T-helper 2 cell treated with Interferon-gamma antibody and Interleukin-4, amounts not matched to agents 5 μg/mL and 100 μg/mL, for 36 hours (primary cell): ENCODE data around the gene MIA3.
"Not testable (repeated sequence)": the region's sequence is repeated elsewhere in the genome, so short reads cannot be mapped to it uniquely, and the experiment has no call there.

Experiments used
- DNase-seq: peaks from one replicate; pipeline ENCODE4 v3.0.0; 2021; ENCODE audit warnings: low spot score
- H3K27ac Mint-ChIP-seq: one replicate; pipeline ENCODE4 v1.8.0; 2021; ENCODE audit warnings: mild to moderate bottlenecking, mixed read lengths
- H3K27me3 Mint-ChIP-seq: one replicate; pipeline ENCODE4 v1.8.0; 2021; ENCODE audit warnings: low read depth, mixed read lengths
- H3K36me3 Mint-ChIP-seq: one replicate; pipeline ENCODE4 v1.8.0; 2021; ENCODE audit warnings: low read depth, mixed read lengths
- H3K4me1 Mint-ChIP-seq: one replicate; pipeline ENCODE4 v1.8.0; 2021; ENCODE audit warnings: low read depth, mixed read lengths
- H3K4me3 Mint-ChIP-seq: one replicate; pipeline ENCODE4 v1.8.0; 2022; ENCODE audit warnings: mild to moderate bottlenecking, moderate library complexity, mixed read lengths
- H3K9me3 Mint-ChIP-seq: one replicate; pipeline ENCODE4 v1.8.0; 2021; ENCODE audit warnings: mixed read lengths

The MIA3 gene

GRCh38 chr1:222601257-222601656 is 16.6 kb upstream of the MIA3 start:
- Mint-ChIP-seq H3K27ac (no peak overlapping the region), H3K9me3 (no peaks in the 10 kb centered on the region), H3K4me3 (no peak overlapping the region), H3K4me1 (no peaks in the 10 kb centered on the region), H3K36me3 (no peaks in the 10 kb centered on the region), H3K27me3 (peaks cover 21% of the 10 kb centered on the region)
- DNase-seq = no peak

- Mint-ChIP-seq H3K4me3 (no peak overlapping the region), H3K4me1 (no peaks in the 10 kb centered on the region), H3K27me3 (peaks cover 22% of the 10 kb centered on the region), H3K27ac (no peak overlapping the region), H3K9me3 (no peaks in the 10 kb centered on the region), H3K36me3 (no peaks in the 10 kb centered on the region)
- no peak for DNase-seq
Measured at GRCh38 chr1:222606757-222607156, 11.1 kb upstream of the MIA3 start.

GRCh38 chr1:222609111-222609510 is 8.8 kb upstream of the MIA3 start:
- not testable (repeated sequence) for DNase-seq, H3K4me3 Mint-ChIP-seq, H3K36me3 Mint-ChIP-seq, H3K9me3 Mint-ChIP-seq, H3K4me1 Mint-ChIP-seq, H3K27ac Mint-ChIP-seq
- H3K27me3 Mint-ChIP-seq = peaks cover 42% of the 10 kb centered on the region

GRCh38 chr1:222610728-222611127 is 7.2 kb upstream of the MIA3 start:
- no peaks in the 10 kb centered on the region for H3K4me1 Mint-ChIP-seq
- peaks cover 52% of the 10 kb centered on the region for H3K27me3 Mint-ChIP-seq
- no peaks in the 10 kb centered on the region for H3K36me3 Mint-ChIP-seq
- DNase-seq = no peak
- H3K4me3 Mint-ChIP-seq = no peak overlapping the region
- H3K9me3 Mint-ChIP-seq = no peaks in the 10 kb centered on the region
- H3K27ac Mint-ChIP-seq = no peak overlapping the region

GRCh38 chr1:222613627-222614026 is 4.3 kb upstream of the MIA3 start:
- Mint-ChIP-seq H3K27me3 (peaks cover 62% of the 10 kb centered on the region), H3K9me3 (no peaks in the 10 kb centered on the region), H3K4me3 (no peak overlapping the region), H3K27ac (no peak overlapping the region), H3K4me1 (peaks cover 4% of the 10 kb centered on the region), H3K36me3 (no peaks in the 10 kb centered on the region)
- DNase-seq = no peak

- peaks cover 6% of the 10 kb centered on the region for H3K36me3 Mint-ChIP-seq
- peaks cover 19% of the 10 kb centered on the region for H3K4me1 Mint-ChIP-seq
- H3K27ac Mint-ChIP-seq = no peak overlapping the region
- H3K9me3 Mint-ChIP-seq = no peaks in the 10 kb centered on the region
- DNase-seq = no peak
- H3K4me3 Mint-ChIP-seq = peak overlapping the region; percentile 88
- peaks cover 45% of the 10 kb centered on the region for H3K27me3 Mint-ChIP-seq
Measured at GRCh38 chr1:222616525-222616924, 1.4 kb upstream of the MIA3 start.

- peaks cover 19% of the 10 kb centered on the region for H3K4me1 Mint-ChIP-seq
- H3K4me3 Mint-ChIP-seq = peak overlapping the region; percentile 88
- DNase-seq = peak; percentile 86
Measured at GRCh38 chr1:222617367-222617951, 438 bp upstream of the MIA3 start.

GRCh38 chr1:222618880-222619596 is 1.1 kb downstream of the MIA3 start:
- Mint-ChIP-seq H3K36me3 (peaks cover 14% of the 10 kb centered on the region), H3K27me3 (peaks cover 24% of the 10 kb centered on the region), H3K27ac (peak overlapping the region; percentile 65), H3K4me1 (peaks cover 19% of the 10 kb centered on the region), H3K9me3 (no peaks in the 10 kb centered on the region), H3K4me3 (peak overlapping the region; percentile 84)
- no peak for DNase-seq

More at GRCh38 chr1:222617367-222617951, 438 bp upstream of the MIA3 start:
- peaks cover 37% of the 10 kb centered on the region for H3K27me3 Mint-ChIP-seq
- peaks cover 7% of the 10 kb centered on the region for H3K36me3 Mint-ChIP-seq
- H3K27ac Mint-ChIP-seq = peak overlapping the region; percentile 87
- H3K9me3 Mint-ChIP-seq = no peaks in the 10 kb centered on the region

GRCh38 chr1:222620566-222620965 is 2.7 kb downstream of the MIA3 start:
- no peak overlapping the region for H3K27ac Mint-ChIP-seq
- peaks cover 19% of the 10 kb centered on the region for H3K4me1 Mint-ChIP-seq
- no peak overlapping the region for H3K4me3 Mint-ChIP-seq
- H3K27me3 Mint-ChIP-seq = peaks cover 12% of the 10 kb centered on the region
- no peaks in the 10 kb centered on the region for H3K9me3 Mint-ChIP-seq
- peaks cover 16% of the 10 kb centered on the region for H3K36me3 Mint-ChIP-seq
- DNase-seq = no peak

- H3K27me3 Mint-ChIP-seq = no peaks in the 10 kb centered on the region
- no peak overlapping the region for H3K27ac Mint-ChIP-seq
- H3K36me3 Mint-ChIP-seq = peaks cover 27% of the 10 kb centered on the region
- no peaks in the 10 kb centered on the region for H3K9me3 Mint-ChIP-seq
- no peak for DNase-seq
- no peak overlapping the region for H3K4me3 Mint-ChIP-seq
- peaks cover 15% of the 10 kb centered on the region for H3K4me1 Mint-ChIP-seq
Measured at GRCh38 chr1:222622765-222623164, 4.9 kb downstream of the MIA3 start.

GRCh38 chr1:222623458-222623857 is 5.6 kb downstream of the MIA3 start:
- Mint-ChIP-seq H3K4me3 (no peak overlapping the region), H3K9me3 (no peaks in the 10 kb centered on the region), H3K27ac (no peak overlapping the region), H3K36me3 (peaks cover 34% of the 10 kb centered on the region), H3K27me3 (no peaks in the 10 kb centered on the region), H3K4me1 (peaks cover 15% of the 10 kb centered on the region)
- DNase-seq = no peak

- no peak for DNase-seq
- H3K4me1 Mint-ChIP-seq = peaks cover 10% of the 10 kb centered on the region
- H3K36me3 Mint-ChIP-seq = peaks cover 40% of the 10 kb centered on the region
- no peaks in the 10 kb centered on the region for H3K27me3 Mint-ChIP-seq
- H3K27ac Mint-ChIP-seq = no peak overlapping the region
- H3K4me3 Mint-ChIP-seq = no peak overlapping the region
- H3K9me3 Mint-ChIP-seq = no peaks in the 10 kb centered on the region
Measured at GRCh38 chr1:222624214-222624613, 6.3 kb downstream of the MIA3 start.

GRCh38 chr1:222627232-222627631 is 9.3 kb downstream of the MIA3 start:
- Mint-ChIP-seq H3K9me3 (no peaks in the 10 kb centered on the region), H3K4me3 (no peak overlapping the region), H3K4me1 (no peaks in the 10 kb centered on the region), H3K36me3 (peaks cover 44% of the 10 kb centered on the region), H3K27me3 (no peaks in the 10 kb centered on the region), H3K27ac (no peak overlapping the region)
- DNase-seq = no peak

GRCh38 chr1:222629921-222630535 is 12.1 kb downstream of the MIA3 start:
- peaks cover 45% of the 10 kb centered on the region for H3K36me3 Mint-ChIP-seq
- no peak for DNase-seq
- H3K4me3 Mint-ChIP-seq = no peak overlapping the region
- H3K9me3 Mint-ChIP-seq = no peaks in the 10 kb centered on the region
- H3K27ac Mint-ChIP-seq = no peak overlapping the region
- H3K4me1 Mint-ChIP-seq = peaks cover 10% of the 10 kb centered on the region
- H3K27me3 Mint-ChIP-seq = no peaks in the 10 kb centered on the region
